Activated CD8-positive, alpha-beta T cell treated with anti-CD3 and anti-CD28 coated beads for 36 hours (primary cell): ENCODE data around the gene WIPI1. TPM values are rescaled to one million over a fixed set of nuclear protein-coding genes. Genes with fewer than 3 reads are reported as not detected.
A peak's percentile ranks its signal among the peaks of the same experiment; 100 is the strongest.

Experiments used
- ATAC-seq: fragments of 200-7000 bp; cut with Tn5 transposase; one replicate; pipeline ENCODE4 v1.10.0; 2021; ENCODE audit warnings: mild to moderate bottlenecking, moderate library complexity
- CTCF ChIA-PET: fragments of 350-600 bp; sonication (Branson Sonifier 250); formaldehyde crosslinking; loops from one replicate; lab custom pipeline; 2021; ENCODE audit warnings: antibody characterized with exemption; lab: Charles Lee
- POLR2A ChIA-PET: fragments of 350-600 bp; sonication (Branson Sonifier 250); formaldehyde crosslinking; loops from one replicate; lab custom pipeline; 2021; ENCODE audit warnings: antibody characterized with exemption; lab: Charles Lee
- DNase-seq: peaks from one replicate; pipeline ENCODE4 v3.0.0-alpha.2; 2020
- H3K27ac Mint-ChIP-seq: one replicate; pipeline ENCODE4 v1.8.0; 2021; ENCODE audit warnings: mild to moderate bottlenecking, mixed read lengths
- H3K27me3 Mint-ChIP-seq: one replicate; pipeline ENCODE4 v1.8.0; 2021; ENCODE audit warnings: mixed read lengths
- H3K36me3 Mint-ChIP-seq: one replicate; pipeline ENCODE4 v1.8.0; 2021; ENCODE audit warnings: low read depth, mixed read lengths
- H3K4me1 Mint-ChIP-seq: one replicate; pipeline ENCODE4 v1.8.0; 2021; ENCODE audit warnings: low read depth, mixed read lengths
- H3K4me3 Mint-ChIP-seq: one replicate; pipeline ENCODE4 v1.8.0; 2021; ENCODE audit warnings: mild to moderate bottlenecking, moderate library complexity, mixed read lengths
- H3K9me3 Mint-ChIP-seq: one replicate; pipeline ENCODE4 v1.8.0; 2021; ENCODE audit warnings: mixed read lengths
- CTCF ChIP-seq: fragments of 200-600 bp; IDR thresholded peaks from one replicate; pipeline ENCODE4 v1.8.0; 2022; ENCODE audit warnings: antibody characterized with exemption, mild to moderate bottlenecking
- intact Hi-C: fragments of 100-400 bp; cut with micrococcal nuclease; formaldehyde crosslinking; loops from one replicate; pipeline ENCODE4 v1.10.0; 2022
- total RNA-seq, 2 experiments: library from RNA; stranded (reverse); gene quantifications; one replicate each; pipeline ENCODE4 v1.2.3, GENCODE V29; 2021

Gene WIPI1
- total RNA-seq, 2 experiments from 2014 or later, result 11.3 to 13.1 TPM

GRCh38 chr17:68385490-68386215 lies 71.6 kb downstream of the WIPI1 start:
- no peak overlapping the region for H3K4me3 Mint-ChIP-seq
- H3K4me1 Mint-ChIP-seq, result peaks cover 22% of the 10 kb centered on the region
- intact Hi-C loops, result no loop called here
- no peaks in the 10 kb centered on the region for H3K9me3 Mint-ChIP-seq
- no peak overlapping the region for H3K27ac Mint-ChIP-seq
- ChIA-PET POLR2A (no interaction called here), CTCF (interaction anchor here (2.0 to 2.7 kb wide), 2 partner anchors 13 to 46 kb away, joined by 6 to 10 read pairs; no protein-coding TSS in a partner anchor)
- no peaks in the 10 kb centered on the region for H3K27me3 Mint-ChIP-seq
- H3K36me3 Mint-ChIP-seq, result no peaks in the 10 kb centered on the region
- TF ChIP-seq CTCF, result no peak
- ATAC-seq, result no peak
- DNase-seq, result no peak

- CTCF ChIA-PET, result interaction anchor here (0.9 to 2.7 kb wide), 3 partner anchors 14 to 52 kb away, joined by 4 to 10 read pairs (median 6); no protein-coding TSS in a partner anchor
- intact Hi-C loops, result no loop called here
- Mint-ChIP-seq H3K4me3 (no peak overlapping the region), H3K27ac (no peak overlapping the region), H3K4me1 (peaks cover 24% of the 10 kb centered on the region), H3K36me3 (no peaks in the 10 kb centered on the region), H3K27me3 (no peaks in the 10 kb centered on the region), H3K9me3 (no peaks in the 10 kb centered on the region)
- ATAC-seq (no peak), DNase-seq (no peak)
- no peak for TF ChIP-seq CTCF
- POLR2A ChIA-PET, result interaction anchor here (1.2 kb wide), 1 partner anchor 94 kb away, joined by 4 read pairs; the partner anchor contains the start of gene ARSG
Measured at GRCh38 chr17:68384941-68385340, 72.4 kb downstream of the WIPI1 start.

- H3K27me3 Mint-ChIP-seq, result no peaks in the 10 kb centered on the region
- ChIA-PET POLR2A (interaction anchor here (1.2 kb wide), 1 partner anchor 93 kb away, joined by 4 read pairs; the partner anchor contains the start of gene ARSG), CTCF (interaction anchor here (0.9 to 2.7 kb wide), 3 partner anchors 14 to 53 kb away, joined by 4 to 10 read pairs (median 6); no protein-coding TSS in a partner anchor)
- peaks cover 24% of the 10 kb centered on the region for H3K4me1 Mint-ChIP-seq
- no peak overlapping the region for H3K27ac Mint-ChIP-seq
- H3K9me3 Mint-ChIP-seq, result no peaks in the 10 kb centered on the region
- ATAC-seq (no peak), DNase-seq (no peak)
- no peaks in the 10 kb centered on the region for H3K36me3 Mint-ChIP-seq
- H3K4me3 Mint-ChIP-seq, result no peak overlapping the region
- intact Hi-C loops, result no loop called here
- no peak for TF ChIP-seq CTCF
Measured at GRCh38 chr17:68384471-68384870, 72.8 kb downstream of the WIPI1 start.

- no peak for TF ChIP-seq CTCF
- Mint-ChIP-seq H3K4me3 (no peak overlapping the region), H3K9me3 (no peaks in the 10 kb centered on the region), H3K27me3 (no peaks in the 10 kb centered on the region), H3K4me1 (peaks cover 24% of the 10 kb centered on the region), H3K27ac (no peak overlapping the region), H3K36me3 (no peaks in the 10 kb centered on the region)
- intact Hi-C loops, result no loop called here
- peak; percentile 81 for ATAC-seq
- DNase-seq, result peak; percentile 36
- ChIA-PET CTCF (interaction anchor here (0.6 to 2.7 kb wide), 7 partner anchors 13 to 94 kb away, joined by 3 to 10 read pairs (median 4); no protein-coding TSS in a partner anchor), POLR2A (interaction anchor here (0.8 to 1.2 kb wide), 3 partner anchors 26 to 92 kb away, joined by 3 to 5 read pairs (median 4); partner anchors contain the start of gene ARSG)
Measured at GRCh38 chr17:68383443-68384321, 73.6 kb downstream of the WIPI1 start.
